ENCODE results near the gene MIPOL1.

GRCh38 chr14:37363661-37364060 is 165.9 kb downstream of the MIPOL1 start:
- TF ChIP-seq, protein P1, sequence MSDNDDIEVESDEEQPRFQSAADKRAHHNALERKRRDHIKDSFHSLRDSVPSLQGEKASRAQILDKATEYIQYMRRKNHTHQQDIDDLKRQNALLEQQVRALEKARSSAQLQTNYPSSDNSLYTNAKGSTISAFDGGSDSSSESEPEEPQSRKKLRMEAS (IDR thresholded peaks at IDR 0.05): no peak
- TF ChIP-seq, protein P2, sequence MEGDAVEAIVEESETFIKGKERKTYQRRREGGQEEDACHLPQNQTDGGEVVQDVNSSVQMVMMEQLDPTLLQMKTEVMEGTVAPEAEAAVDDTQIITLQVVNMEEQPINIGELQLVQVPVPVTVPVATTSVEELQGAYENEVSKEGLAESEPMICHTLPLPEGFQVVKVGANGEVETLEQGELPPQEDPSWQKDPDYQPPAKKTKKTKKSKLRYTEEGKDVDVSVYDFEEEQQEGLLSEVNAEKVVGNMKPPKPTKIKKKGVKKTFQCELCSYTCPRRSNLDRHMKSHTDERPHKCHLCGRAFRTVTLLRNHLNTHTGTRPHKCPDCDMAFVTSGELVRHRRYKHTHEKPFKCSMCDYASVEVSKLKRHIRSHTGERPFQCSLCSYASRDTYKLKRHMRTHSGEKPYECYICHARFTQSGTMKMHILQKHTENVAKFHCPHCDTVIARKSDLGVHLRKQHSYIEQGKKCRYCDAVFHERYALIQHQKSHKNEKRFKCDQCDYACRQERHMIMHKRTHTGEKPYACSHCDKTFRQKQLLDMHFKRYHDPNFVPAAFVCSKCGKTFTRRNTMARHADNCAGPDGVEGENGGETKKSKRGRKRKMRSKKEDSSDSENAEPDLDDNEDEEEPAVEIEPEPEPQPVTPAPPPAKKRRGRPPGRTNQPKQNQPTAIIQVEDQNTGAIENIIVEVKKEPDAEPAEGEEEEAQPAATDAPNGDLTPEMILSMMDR (IDR thresholded peaks at IDR 0.05; ENCODE audit: low read depth, low read length, missing input control): no peak
- TF ChIP-seq FOXA1 (IDR thresholded peaks at IDR 0.05): no peak
- TF ChIP-seq EGR1 (IDR thresholded peaks at IDR 0.05; ENCODE audit: low read depth in 2 of 2): no peak
- no peak for TF ChIP-seq YY1 (IDR thresholded peaks at IDR 0.05)
- TF ChIP-seq SP1 (IDR thresholded peaks at IDR 0.05): no peak
- TF ChIP-seq TAF1 (conservative IDR thresholded peaks at IDR 0.05): no peak
